ENCODE measurements around the gene PIBF1. TPM values are rescaled to one million over a fixed set of nuclear protein-coding genes. Genes with fewer than 3 reads are reported as not detected.
A peak's percentile ranks its signal among the peaks of the same experiment; 100 is the strongest.
"Not testable (repeated sequence)": the region's sequence is repeated elsewhere in the genome, so short reads cannot be mapped to it uniquely, and the experiment has no call there.

PIBF1 gene
- total RNA-seq, 1 experiment from 2014 or later = 18.5 TPM

DNA sequence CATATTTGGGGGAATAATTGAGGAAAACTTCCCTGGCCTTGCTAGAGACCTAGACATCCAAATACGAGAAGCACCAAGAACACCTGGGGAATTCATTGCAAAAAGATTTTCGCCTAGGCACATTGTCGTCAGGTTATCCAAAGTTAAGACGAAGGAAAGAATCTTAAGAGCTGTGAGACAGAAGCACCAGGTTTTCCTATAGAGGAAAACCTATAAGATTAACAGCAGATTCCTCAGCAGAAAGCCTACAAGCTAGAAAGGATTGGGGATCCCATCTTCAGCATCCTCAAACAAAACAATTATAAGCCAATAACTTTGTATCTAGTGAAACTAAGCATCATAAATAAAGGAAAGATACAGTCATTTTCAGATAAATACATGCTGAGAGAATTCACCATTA lies 114.9 kb downstream of the PIBF1 start:
- no peak for DNase-seq (ENCODE audit: low spot score)

DNA sequence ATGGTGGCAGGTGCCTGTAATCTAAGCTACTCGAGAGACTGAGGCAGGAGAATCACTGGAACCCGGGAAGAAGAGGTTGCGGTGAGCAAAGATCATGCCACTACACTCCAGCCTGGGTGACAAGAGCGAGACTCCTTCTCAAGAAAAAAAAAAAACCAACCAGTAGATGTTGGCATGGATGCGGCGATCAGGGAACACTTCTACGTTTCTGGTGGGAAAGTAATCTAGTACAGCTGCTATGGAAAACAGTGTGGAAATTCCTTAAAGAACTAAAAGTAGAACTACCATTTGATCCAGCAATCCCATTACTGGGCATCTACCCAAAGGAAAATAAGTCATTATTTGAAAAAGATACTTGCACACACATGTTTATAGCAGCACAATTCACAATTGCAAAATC lies 119.6 kb downstream of the PIBF1 start:
- DNase-seq (ENCODE audit: low spot score) = not testable (repeated sequence)

DNA sequence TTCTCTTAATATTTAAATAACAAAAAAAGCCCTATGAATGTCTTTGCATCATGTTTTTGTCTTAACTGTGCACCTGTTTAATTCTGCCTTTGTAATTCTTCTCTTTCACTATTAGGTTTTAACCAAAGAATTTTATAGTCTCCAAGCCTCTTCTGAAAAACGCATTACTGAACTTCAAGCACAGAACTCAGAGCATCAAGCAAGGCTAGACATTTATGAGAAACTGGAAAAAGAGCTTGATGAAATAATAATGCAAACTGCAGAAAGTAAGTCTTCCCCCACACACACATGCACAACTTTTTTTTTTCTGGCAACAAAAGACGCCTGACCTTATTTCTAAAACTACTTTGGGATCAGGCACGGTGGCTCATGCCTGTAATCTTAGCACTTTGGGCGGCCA lies 126.5 kb downstream of the PIBF1 start:
- DNase-seq (ENCODE audit: low spot score) = no peak

DNA sequence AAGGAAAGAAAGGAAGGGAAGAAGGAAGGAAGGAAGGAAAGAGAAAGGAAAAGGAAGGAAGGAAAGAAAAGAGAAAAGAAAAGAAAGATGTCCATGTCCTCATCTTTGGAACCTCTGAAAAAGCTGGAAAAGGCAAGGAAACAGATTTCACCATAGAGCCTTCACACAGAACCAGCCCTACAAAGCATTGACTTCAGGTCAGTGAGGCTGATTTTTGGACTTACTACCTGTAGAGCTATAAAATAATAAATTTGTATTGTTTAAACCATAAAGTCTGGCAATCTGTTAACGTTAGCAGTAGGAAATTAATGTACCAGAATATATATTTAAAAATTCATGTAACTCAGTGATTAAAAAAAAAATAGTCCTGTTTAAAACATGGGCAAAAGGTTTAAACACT lies 130.0 kb downstream of the PIBF1 start:
- DNase-seq (ENCODE audit: low spot score) = no peak

DNA sequence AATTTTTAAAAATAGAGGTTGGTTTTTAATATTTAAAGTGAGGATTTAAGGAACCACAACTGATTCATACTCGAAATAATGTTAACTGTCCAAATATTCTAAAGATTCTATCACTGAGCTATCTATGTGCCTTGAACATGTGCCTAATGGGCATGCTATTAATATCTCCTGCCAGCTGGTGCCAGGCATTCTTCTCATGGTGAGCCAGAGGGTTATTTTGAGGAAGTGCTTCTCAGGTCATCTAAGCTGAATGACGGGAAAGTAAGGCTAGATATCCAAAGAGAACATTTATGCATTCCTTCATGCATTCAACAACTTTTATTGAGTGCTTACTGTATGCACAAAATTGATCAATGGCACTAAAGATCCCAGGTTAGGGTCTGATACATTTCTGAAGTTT lies 138.2 kb downstream of the PIBF1 start:
- no peak for DNase-seq (ENCODE audit: low spot score)

DNA sequence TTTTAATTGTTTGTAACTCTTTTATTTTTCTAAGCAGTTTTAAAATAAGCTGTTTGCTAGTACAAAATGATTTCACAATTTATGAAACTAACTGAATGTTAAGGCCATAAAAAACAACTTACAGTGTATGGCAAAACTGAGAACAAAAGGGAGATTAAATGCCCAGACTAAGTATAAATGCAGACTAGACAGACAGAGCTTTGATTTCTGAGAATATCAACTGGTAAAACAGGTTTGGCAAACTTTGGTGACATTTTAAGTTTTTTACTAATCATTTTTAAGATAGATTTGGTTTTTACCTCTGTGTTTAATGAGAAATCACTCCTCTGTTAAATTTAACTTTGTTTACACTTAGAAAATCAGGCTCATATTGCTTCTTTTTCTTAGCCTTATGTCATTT lies 149.4 kb downstream of the PIBF1 start:
- peak; percentile 57 for DNase-seq (ENCODE audit: low spot score)

DNA sequence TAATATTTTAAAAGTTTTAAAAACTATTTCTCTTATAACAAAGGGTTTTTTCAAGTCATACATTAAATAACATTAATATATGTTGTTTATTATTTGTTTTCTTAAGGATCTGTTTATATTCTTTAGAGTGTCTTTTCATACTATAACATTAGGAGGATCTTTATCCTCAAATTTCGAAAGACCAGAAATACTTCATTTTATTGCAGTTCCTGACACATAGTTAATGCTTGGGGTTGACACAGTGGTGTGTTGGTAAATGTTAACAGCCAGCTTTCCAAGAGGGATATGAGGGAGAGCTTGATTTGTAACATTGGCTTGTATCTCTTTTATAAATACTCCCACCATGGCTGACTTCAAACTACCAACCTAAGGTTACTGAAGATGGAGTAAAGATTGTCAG lies 150.3 kb downstream of the PIBF1 start:
- no peak for DNase-seq (ENCODE audit: low spot score)

DNA sequence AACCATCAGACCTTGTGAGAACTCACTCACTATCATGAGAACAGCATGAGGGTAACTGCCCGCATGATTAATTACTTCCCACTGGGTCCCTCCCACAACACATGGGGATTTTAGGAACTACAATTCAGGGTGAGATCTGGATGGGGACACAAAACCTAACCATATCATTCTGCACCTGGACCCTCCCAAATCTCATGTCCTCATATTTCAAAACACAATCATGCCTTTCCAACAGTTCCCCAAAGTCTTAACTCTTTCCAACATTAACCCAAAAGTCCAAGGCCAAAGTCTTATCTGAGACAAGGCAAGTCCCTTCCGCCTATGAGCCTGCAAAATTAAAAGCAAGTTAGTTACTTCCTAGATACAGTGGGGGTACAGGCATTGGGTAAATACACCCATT lies 164.3 kb downstream of the PIBF1 start:
- not testable (repeated sequence) for DNase-seq (ENCODE audit: low spot score)

DNA sequence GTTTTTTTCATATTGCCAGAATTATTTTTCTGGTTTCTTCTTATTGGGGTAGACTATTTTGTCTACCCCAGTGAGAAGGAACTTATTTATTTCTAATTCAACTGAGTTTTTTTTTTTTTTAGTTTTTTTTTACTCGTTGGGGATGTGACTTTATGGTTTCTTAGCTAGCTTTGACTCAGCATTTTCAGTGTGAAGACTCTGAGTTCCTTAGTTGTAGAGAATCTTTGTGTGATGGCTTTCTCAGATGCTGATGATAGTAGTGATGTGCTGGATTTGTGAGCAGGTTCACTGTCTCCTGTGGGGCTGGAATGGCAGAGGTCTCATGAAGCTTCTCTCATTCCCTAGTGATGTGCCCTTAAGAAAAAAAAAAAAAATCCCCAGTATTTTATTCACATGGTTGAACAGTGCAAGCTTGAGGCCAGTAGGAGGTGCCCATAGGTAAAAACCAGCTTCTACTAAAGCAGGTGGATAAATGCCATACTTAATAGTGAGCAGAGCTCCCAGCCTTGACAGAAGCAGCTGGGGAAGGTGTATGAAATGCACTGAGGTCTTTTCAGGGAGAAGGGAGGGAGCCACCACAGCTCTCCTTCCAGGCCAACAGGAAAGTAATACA lies 170.7 kb downstream of the PIBF1 start:
- peak; percentile 42 for DNase-seq (ENCODE audit: low spot score)

DNA sequence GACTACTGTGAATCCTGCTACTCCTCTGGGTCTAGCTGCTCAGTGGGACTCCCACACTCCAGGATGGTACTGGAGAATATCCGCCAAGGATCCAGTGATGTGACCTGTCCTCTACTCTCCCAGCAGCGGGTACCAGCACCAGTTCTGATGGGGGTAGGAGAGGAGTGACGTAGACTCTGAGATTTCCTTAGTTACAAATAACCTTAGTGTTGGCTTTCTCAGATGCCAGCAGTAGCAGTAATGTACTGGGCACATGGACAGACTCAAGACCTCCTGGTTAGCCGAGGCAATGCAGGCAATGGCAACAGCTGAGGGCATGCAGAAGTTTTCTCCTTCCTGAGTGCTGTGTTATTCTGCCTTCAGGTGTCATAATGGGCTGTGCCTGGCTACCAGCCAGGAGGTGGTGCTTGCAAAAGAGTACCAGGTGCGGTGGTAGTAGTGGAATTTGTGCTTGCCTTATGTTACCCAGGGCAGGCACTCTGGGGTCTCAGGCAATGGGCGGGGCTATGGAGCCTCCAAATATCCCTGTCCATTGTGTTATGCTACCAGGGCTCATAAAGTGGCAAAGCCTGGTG lies 171.5 kb downstream of the PIBF1 start:
- peak; percentile 78 for DNase-seq (ENCODE audit: low spot score)

DNA sequence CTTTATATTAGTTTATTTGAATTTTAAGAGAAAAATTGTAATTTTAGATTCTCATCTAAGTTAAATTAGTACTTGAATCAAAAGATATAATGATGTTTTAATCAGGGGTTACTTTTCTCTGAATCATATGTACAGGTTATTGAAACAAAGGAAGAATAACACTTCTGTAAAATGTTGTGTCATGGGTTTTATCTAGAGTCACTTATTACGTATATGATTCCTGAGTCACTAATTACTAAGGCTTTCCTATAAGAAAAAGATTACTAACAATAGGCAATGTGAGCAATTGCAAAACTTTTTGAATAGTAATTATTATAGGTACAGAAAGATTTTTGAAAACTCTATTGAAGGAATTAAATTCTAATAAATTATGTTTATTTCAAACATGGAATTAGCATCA lies 177.7 kb downstream of the PIBF1 start:
- peak; percentile 61 for DNase-seq (ENCODE audit: low spot score)

DNA sequence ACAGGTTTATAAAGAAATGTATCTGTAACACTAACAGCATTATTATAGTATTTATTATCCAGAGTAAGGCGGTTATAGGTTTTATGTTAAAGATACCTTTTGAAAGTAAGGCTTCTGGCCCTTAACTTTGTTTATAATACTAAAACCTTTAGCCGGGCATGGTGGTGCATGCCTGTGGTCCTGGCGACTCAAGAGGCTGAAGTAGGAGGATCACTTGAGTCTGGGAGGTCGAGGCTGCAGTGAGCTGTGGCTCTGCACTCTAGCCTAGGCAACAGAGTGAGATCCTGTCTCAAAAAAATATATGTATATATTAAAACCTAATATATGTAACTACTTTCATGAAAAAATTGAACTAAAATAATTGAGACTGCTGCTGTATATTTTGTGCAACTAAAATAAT lies 178.2 kb downstream of the PIBF1 start:
- DNase-seq (ENCODE audit: low spot score) = peak; percentile 57

DNA sequence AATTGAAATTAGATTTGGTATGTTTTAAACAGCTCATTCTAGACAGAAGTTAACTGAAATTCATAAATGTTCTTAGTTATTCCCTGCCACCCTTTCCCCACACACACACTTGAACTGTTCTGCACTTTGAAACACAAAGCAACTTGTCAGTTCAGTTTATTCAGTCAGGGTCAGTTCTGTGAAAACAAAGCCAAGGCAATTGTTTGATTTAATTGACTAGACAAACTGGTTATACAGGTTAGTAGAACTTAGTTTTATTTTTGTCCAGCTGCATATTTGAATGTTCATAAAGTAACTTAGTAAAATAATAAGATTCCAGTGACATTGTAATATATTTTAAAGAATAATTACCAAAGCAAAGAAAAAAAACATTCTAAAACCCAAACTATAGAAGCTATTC lies 178.6 kb downstream of the PIBF1 start:
- DNase-seq (ENCODE audit: low spot score) = peak; percentile 97

DNA sequence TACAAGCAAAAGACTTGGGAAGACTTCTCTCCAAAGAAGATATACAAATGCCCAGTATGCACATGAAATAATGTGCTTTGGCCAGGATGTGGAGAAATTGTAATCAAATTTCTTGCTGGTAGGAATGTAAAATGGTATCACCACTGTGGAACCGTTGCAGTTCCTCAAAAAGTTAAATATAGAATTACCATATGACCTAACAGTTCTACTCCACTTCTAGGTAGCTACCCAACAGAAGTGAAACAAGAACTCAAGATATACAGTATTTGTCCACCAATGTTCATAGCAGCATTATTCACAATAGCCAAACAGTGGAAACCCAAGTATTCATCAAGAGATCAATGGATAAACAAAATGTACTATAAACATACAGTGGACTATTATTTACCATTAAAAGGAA lies 181.8 kb downstream of the PIBF1 start:
- no peak for DNase-seq (ENCODE audit: low spot score)

DNA sequence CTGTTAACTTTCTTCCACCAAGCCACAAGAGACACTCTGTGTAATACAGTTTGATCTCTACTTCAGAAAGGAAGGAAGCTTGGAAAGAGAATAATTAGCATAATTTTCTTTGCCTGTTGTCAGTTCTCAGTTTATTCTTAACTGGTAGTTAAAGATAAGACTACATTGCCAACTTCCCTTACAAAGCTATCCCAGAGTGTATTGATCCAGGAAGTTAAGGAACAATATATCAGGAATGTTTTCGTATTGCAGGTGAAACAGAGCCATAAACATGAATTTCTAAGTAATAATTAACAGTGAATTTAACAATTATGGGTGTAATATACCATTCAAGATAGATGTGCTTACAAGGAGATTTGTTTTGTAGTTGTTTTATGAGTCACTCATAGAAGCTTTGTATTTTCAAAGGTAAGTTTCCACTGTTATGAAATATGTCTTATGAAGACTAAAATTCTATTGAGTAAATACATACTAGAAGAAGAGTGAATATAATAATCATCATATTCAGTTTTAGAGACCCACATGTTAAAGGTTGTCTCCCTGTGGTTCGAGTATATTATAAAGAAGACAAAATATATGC lies 188.5 kb downstream of the PIBF1 start:
- peak; percentile 80 for DNase-seq (ENCODE audit: low spot score)

DNA sequence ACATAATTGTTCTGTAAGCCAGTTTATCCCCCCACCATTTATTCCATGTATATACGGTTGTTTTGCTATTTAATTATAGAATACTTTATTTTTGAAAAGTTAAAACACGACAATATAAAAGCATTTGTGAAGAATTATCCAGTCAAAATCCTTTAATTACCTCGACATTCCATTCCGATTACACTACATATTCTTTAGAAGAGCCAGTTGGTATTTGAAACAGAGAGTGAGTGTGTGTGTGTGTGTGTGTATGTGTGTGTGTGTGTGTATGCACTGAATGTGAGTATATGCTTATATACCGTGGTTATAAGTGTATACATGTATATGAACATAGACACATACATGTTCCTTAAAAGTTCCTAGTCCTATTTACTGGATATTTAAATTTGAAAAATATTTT lies 189.0 kb downstream of the PIBF1 start:
- no peak for DNase-seq (ENCODE audit: low spot score)

DNA sequence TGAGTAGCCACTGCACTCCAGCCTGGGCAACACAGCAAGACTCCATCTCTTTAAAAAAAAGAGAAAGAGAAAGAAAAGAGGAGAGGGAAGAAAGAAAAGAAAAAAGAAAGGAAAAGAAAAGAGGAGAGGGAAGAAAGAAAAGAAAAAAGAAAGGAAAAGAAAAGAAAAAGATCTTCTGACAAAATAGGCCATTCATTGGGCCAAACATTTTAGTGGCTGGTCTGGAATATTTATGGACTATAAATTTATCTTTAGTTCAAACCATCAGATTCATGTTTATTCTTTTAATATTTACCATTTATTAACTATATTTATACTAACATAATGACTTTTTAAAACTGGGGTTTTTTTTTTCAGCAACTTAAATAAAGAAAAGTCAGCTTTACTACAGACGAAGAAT lies 191.3 kb downstream of the PIBF1 start:
- DNase-seq (ENCODE audit: low spot score) = no peak

DNA sequence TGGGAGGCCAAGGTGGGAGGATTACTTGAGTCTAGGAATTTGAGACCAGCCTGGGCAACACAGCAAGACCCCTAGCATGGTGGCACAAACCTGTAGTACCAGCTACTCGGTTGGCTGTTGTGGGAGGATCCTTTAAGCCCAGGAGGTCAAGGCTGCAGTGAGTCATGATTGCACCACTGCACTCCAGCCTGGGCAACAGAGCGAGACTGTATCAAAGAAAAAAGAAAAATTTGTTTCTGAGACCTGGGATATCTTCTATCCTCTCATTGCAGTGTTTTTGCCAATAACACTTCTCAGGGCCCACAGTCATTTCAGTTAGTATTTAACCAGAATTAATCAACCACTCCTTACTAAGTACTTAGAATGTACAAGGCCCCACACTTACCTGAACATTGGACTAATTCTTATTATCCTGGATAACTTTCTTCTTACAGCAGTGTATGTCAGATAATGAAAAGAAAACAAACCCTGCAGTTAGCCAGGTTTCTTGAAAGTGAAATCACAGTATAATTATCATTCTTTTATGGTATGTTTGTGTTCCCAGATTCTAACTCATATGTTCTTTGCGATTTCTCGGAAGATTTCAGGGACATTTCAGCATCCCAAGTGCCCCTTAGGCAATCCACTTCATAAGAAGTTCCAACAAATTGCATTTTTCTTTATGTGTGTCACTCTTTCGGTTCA lies 201.3 kb downstream of the PIBF1 start:
- DNase-seq (ENCODE audit: low spot score) = no peak

DNA sequence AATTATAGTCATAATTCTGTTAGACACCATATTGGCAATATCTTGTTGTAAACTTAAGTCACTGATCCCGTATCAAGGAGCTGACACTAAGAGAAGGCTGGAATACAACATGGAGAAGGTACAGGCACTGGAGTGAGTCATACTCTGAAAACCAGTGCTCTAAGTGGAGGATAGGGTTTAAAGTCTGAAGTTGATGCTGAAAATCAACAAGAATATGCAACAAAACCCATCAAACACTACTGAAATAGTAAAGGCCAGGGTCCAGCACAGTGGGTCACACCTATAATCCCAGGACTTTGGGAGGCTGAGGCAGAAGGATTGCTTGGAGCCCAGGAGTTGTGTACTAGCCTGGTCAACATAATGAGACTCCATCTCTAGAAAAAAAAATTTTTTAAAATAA lies 203.7 kb downstream of the PIBF1 start:
- DNase-seq (ENCODE audit: low spot score) = no peak

DNA sequence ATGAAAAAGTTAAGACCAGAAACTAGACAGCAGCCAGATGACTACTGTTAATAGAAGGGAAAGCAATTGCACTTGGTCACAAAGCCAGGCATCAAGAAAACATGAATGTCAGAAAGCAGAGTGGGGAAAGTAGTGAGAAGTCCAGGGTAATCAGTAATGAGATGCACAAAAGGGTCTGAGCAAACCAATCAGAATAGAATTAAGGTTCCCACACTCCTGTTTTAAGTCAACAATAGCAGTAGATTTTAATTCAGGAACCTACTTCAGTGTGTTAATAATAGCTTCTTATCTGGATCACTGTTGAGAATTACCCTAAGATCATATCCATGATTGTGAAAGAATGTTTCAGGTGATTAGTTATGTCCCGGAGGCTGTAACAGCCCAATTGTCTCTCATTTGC lies 204.3 kb downstream of the PIBF1 start:
- DNase-seq (ENCODE audit: low spot score) = no peak

DNA sequence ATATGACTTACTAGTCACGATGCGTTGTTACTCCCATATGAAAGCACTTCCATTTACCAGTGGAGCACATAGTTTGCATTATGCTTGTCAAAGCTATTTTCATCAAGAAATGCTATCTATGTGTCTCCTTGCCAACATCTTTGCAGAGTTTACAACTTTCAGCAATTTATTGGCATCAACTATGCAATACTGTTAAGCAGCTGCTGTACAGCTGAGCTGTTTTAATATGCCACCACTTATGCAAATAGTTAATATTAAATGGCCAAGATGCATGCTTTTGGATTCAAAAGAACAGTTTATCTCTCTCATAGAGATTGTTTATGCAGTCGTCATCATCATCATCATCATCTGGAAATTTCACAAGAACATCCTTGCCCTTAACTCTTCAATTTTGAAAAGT lies 209.0 kb downstream of the PIBF1 start:
- no peak for DNase-seq (ENCODE audit: low spot score)

DNA sequence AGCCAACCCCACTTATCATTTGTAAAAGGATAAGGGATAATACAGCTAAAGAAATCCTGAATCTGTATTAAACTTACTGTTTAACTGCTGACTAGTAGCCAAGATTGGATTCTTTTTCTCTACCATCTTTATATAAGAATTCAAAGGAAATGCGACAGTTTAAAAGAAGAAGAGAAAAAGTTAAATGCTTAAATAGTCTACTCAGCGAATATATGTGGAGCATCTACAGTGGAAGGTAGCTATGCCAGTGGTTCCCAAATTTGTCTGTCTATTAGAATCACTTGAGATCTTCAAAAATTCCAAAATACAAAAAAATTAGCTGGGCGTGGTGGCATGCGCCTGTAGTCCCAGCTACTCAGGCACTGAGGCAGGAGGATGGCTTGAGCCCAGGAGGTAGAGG lies 216.1 kb downstream of the PIBF1 start:
- no peak for DNase-seq (ENCODE audit: low spot score)

Measured in HT-29 (cell line).